HAP-1 (cell line): ENCODE measurements around the gene LCN12.

Source experiments
- DNase-seq, 2 experiments: peaks; one replicate each; pipeline ENCODE4 v3.0.0-alpha.2; 2016 to 2020; ENCODE audit warnings: low spot score in 2 of 2
- H3K27me3 ChIP-seq: fragments of 250-450 bp; sonication (Bioruptor Pico); 2 replicates; pipeline ENCODE4 v1.5.1; 2020; ENCODE audit warnings: low read depth, mild to moderate bottlenecking, moderate library complexity
- H3K36me3 ChIP-seq: fragments of 250-450 bp; sonication (Bioruptor Pico); replicated peaks from 2 replicates; pipeline ENCODE4 v1.5.1; 2020; ENCODE audit warnings: mild to moderate bottlenecking
- H3K4me1 ChIP-seq: fragments of 250-450 bp; sonication (Bioruptor Pico); 2 replicates; pipeline ENCODE4 v1.5.1; 2020; ENCODE audit warnings: mild to moderate bottlenecking
- H3K4me3 ChIP-seq: fragments of 250-450 bp; sonication (Bioruptor Pico); 2 replicates; pipeline ENCODE4 v1.5.1; 2020; ENCODE audit warnings: mild to moderate bottlenecking, moderate library complexity
- H3K9me3 ChIP-seq: fragments of 250-450 bp; sonication (Bioruptor Pico); 2 replicates; pipeline ENCODE4 v1.5.1; 2020; ENCODE audit warnings: mild to moderate bottlenecking, moderate library complexity
- in situ Hi-C: fragments of 300-500 bp; cut with MboI; formaldehyde crosslinking; loops from 3 replicates; pipeline ENCODE4 v1.14.3; 2020; ENCODE audit warnings: low sequenced_read_pairs, inconsistent platforms, mixed read lengths

The LCN12 gene

DNA sequence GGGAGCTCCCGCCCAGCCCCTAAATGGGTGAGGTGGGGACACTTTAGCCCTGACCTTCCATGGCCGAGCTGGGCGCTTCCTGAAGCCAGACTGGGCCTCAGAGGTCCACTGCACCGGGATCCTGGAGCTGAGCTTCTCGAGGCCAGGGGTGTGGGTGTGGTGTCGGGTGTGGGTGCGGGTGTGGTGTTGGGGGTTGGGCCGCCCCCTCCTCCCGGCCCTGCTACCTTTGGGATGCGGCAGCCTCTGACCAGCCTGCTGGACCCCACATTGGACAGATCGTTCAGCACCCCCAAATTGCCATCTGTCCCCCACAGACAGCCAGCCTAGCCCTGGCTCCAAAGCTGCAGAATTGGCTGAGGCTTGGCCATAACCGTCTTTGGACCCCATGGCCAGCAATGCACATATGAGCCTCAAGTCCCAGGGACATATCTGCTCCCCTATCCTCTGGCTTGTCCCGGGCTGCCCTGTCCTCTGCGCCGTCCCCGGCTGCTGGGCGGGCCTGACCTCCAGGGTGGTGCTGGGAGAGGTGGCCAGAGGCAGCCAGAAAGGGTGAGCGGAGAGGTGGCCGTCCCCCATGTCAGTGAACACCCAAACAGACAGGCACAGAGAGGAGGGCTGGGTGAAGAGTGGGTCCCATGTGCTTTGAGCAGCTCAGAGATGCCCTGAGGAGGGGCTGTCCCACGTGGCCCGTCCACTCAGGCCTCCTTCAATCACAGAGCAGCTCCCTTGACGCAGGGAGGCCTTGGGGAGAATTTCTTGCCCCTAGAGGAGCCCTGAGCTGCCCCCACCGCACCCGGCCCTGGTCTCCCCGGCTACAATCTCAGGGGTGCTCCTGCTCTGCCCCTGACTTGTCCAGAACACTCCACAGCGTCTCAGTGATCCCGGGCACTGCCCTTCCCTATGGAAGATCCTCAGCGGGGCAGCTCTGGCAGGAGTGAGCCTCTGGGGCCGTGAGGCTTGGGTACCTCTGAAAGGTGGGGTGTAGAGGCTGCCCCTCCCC lies 21.8 kb downstream of the LCN12 start:
- no peak for DNase-seq
- no peaks in the 10 kb centered on the region for H3K4me1 ChIP-seq
- no peaks in the 10 kb centered on the region; the same call in 1 of the 2 replicates for H3K27me3 ChIP-seq
- H3K4me3 ChIP-seq: no peak overlapping the region
- H3K36me3 ChIP-seq: no peaks in the 10 kb centered on the region
- in situ Hi-C loops: no loop called here
- no peaks in the 10 kb centered on the region for H3K9me3 ChIP-seq

DNA sequence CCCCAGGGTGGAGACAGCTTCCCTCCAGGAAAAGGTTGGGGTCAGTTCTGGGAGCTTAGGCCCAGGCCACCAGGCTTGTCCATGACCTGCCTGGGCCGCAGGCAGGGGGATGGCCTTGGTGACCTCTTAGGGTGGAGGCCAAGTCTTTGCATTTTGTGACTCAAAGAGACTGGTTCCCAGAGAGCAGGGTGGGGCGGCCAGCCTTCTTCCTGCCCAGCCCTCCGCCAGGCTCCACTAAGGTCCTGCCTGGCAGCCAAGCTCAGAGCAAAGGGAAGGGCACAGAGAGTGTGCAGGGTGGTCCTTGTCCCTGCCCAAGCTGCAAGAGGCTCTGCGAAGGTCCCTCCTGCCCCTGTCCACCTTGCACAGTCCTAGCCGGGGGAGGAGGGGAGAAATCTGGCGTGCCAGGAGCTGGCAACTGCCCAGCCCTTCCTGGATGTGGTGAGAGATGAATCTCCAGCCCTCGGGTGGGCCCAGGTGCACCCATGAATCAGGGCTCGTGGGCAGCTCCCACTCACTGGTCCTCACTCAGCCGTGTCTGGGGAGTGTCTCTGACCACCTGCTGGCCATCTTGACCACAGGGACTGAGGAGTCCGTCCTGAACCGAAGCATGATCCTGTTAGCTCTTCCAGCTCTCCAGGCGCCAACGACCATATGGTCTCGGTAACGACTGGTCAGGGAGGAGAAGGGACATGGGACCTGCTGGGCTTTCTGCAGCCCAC lies 22.9 kb downstream of the LCN12 start:
- Histone ChIP-seq H3K36me3 (no peaks in the 10 kb centered on the region), H3K4me1 (no peaks in the 10 kb centered on the region), H3K4me3 (no peak overlapping the region), H3K27me3 (no peaks in the 10 kb centered on the region; the same call in 1 of the 2 replicates), H3K9me3 (no peaks in the 10 kb centered on the region)
- in situ Hi-C loops: no loop called here
- no peak for DNase-seq

DNA sequence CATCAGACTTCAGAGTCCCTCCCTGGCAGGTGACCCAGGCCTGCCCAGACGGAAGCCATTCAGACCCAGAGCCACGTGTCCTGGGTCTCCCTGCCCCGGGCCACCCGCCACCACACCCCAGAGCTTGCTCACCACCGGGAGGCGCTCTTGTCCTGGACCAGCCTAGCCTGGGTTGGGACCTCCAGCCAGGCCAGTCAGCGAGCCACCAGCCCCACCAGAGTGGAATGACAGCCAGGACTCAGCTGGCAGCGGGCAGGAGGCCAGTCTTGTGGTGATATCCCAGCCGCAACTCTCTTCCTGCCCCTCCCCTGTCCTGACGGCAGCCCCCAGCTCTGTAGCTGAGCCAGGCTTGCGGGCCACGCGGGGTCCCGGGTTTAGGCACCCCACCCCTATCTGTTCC lies 23.6 kb downstream of the LCN12 start:
- Histone ChIP-seq H3K4me1 (no peaks in the 10 kb centered on the region), H3K4me3 (no peak overlapping the region), H3K36me3 (no peaks in the 10 kb centered on the region), H3K9me3 (no peaks in the 10 kb centered on the region), H3K27me3 (no peaks in the 10 kb centered on the region; the same call in 1 of the 2 replicates)
- in situ Hi-C loops: no loop called here
- DNase-seq: peak in 1 of 2 experiments; percentile 68

DNA sequence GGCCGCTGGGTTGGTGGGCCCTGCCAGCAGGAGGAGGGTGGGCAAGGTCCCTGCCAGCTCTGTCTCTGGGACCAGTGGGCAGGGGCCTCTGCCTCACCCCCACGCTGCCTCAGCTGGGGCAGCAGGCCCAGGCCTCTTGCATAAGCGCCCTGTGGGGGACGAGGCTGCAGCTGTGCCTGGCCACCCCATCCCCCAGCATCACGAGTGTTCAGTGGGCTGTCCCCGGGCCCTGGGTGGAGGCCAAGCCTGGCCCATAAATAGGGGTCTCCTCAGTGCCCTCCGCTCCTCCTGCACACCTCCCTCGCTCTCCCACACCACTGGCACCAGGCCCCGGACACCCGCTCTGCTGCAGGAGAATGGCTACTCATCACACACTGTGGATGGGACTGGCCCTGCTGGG lies 25.1 kb downstream of the LCN12 start, which contains the start of gene PTGDS:
Gene PTGDS, plus strand, starts transcription at position 282 of the 400 bp plus-strand sequence. Its CDS starts 75 bp downstream, at position 357.
- no peak for DNase-seq
- in situ Hi-C loops: no loop called here
- no peaks in the 10 kb centered on the region for H3K9me3 ChIP-seq
- H3K4me1 ChIP-seq: no peaks in the 10 kb centered on the region
- H3K27me3 ChIP-seq: no peaks in the 10 kb centered on the region; the same call in 1 of the 2 replicates
- H3K36me3 ChIP-seq: no peaks in the 10 kb centered on the region
- no peak within 1 kb of the TSS for H3K4me3 ChIP-seq

DNA sequence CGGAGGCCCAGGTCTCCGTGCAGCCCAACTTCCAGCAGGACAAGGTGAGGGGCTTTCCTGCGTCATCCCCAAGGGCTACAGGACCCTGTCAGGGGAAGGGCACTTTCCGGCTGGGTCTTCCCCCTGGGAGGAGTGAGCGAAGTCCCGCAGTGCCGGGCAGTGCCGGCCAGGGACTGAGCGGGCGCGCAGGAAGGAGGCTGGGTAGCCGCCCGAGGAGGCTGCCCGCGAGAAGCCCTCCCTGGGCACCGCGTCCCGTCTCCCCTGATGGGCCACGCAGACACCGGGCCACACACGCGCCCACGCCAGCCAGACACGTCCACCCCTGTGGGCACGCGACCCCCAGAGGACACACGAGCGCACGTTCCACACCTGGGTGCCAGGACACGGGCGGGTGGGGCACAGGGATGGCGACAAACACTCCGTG lies 25.6 kb downstream of the LCN12 start:
- no peaks in the 10 kb centered on the region for H3K36me3 ChIP-seq
- H3K4me3 ChIP-seq: no peak overlapping the region
- no peaks in the 10 kb centered on the region for H3K4me1 ChIP-seq
- no peak for DNase-seq
- no peaks in the 10 kb centered on the region; the same call in 1 of the 2 replicates for H3K27me3 ChIP-seq
- no peaks in the 10 kb centered on the region for H3K9me3 ChIP-seq
- in situ Hi-C loops: no loop called here

DNA sequence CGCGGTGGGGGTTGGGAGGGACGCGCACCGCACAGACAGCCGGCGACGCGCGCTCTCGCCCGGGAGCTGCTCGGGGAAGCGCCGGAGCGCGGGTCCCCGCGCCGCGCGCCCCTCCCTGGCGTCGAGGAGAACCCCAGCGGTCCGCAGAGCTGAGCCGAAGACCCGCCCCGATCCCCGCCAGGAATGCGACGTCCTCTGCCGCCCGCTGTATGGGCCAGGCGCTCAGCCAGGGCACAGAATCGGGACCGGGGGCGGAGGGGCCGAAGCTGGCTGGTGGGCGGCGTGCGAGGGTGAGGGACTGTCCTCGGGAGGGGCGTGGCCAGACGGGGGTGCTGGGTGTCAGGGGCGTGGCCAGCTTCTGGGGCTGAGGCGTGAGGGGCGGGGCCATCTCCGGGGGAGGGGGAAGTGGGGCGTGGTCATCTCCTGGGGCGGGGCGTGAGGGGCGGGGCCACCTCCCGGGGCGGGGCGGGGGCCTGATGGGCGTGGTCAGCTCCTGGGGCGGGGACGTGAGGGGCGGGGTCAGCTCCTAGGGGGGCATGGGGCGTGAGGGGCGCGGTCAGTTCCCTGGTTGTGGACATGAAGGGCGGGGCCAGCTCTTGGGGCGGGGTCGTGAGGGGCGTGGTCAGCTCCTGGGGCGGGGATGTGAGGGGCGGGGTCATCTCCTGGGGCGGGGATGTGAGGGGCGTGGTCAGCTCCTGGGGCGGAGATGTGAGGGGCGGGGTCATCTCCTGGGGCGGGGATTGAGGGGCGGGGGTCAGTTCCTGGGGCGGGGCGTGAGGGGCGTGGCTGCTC lies 26.2 kb downstream of the LCN12 start:
- in situ Hi-C loops: no loop called here
- DNase-seq: peak in 1 of 2 experiments; percentile 84
- Histone ChIP-seq H3K4me1 (no peaks in the 10 kb centered on the region), H3K27me3 (no peaks in the 10 kb centered on the region; the same call in 1 of the 2 replicates), H3K36me3 (no peaks in the 10 kb centered on the region), H3K9me3 (no peaks in the 10 kb centered on the region), H3K4me3 (no peak overlapping the region)

DNA sequence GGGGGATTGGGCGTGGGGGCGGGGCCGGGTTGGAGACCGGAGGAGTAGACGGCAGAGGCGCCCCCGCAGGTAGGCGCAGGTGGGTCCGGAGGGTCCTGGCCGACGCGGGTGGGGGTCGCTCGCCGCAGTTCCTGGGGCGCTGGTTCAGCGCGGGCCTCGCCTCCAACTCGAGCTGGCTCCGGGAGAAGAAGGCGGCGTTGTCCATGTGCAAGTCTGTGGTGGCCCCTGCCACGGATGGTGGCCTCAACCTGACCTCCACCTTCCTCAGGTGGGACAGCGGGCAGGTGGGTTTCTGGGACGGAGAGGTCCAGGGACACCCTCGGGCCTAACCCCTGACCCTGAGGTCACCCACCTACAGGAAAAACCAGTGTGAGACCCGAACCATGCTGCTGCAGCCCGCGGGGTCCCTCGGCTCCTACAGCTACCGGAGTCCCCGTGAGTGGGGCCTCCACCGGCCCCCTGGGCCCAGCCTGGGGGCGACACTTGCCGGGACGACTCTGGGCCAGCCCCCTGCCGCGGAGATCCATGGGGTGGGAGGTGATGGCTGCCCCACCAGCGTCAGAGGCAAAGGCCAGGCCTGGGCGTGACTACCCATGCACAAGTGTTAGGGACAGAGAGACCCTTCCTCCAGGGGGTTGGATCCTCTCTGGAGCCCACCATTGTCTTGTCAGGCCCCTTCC lies 26.9 kb downstream of the LCN12 start:
- H3K4me3 ChIP-seq: no peak overlapping the region
- H3K27me3 ChIP-seq: no peaks in the 10 kb centered on the region; the same call in 1 of the 2 replicates
- no peaks in the 10 kb centered on the region for H3K36me3 ChIP-seq
- no peak for DNase-seq
- in situ Hi-C loops: no loop called here
- H3K9me3 ChIP-seq: no peaks in the 10 kb centered on the region
- H3K4me1 ChIP-seq: no peaks in the 10 kb centered on the region

DNA sequence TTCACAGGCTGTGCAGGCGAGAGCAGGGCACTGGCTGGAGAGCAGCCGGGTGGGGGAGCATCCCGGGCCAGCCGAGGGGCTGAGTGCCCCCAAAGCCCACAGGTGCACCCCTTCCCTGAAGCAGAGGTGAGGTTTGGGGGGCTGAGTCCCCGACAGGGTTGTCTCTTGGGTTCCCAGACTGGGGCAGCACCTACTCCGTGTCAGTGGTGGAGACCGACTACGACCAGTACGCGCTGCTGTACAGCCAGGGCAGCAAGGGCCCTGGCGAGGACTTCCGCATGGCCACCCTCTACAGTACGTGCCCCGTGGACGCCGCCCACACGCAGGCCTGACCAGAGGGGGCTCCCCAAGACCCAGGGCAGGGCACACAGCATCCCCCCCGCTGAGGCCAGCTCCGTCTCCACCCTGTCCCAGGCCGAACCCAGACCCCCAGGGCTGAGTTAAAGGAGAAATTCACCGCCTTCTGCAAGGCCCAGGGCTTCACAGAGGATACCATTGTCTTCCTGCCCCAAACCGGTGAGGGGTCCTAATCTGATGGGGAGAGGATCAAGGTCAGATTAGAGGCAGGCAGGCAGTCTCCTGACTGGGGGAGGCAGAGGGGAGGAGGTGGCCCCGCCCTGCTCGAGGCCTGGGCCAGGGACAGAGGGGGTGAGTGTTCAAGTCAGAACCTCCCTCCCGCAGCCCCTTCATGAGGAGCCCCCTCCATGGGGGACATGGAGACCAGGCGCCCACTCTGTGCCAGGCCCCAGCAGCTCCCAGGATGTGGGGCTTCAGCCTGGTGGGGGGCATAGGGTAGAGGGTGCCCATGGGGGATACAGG lies 27.9 kb downstream of the LCN12 start:
- no peaks in the 10 kb centered on the region for H3K36me3 ChIP-seq
- DNase-seq: no peak
- no peaks in the 10 kb centered on the region; the same call in 1 of the 2 replicates for H3K27me3 ChIP-seq
- no peak overlapping the region for H3K4me3 ChIP-seq
- no peaks in the 10 kb centered on the region for H3K4me1 ChIP-seq
- no peaks in the 10 kb centered on the region for H3K9me3 ChIP-seq
- in situ Hi-C loops: no loop called here

DNA sequence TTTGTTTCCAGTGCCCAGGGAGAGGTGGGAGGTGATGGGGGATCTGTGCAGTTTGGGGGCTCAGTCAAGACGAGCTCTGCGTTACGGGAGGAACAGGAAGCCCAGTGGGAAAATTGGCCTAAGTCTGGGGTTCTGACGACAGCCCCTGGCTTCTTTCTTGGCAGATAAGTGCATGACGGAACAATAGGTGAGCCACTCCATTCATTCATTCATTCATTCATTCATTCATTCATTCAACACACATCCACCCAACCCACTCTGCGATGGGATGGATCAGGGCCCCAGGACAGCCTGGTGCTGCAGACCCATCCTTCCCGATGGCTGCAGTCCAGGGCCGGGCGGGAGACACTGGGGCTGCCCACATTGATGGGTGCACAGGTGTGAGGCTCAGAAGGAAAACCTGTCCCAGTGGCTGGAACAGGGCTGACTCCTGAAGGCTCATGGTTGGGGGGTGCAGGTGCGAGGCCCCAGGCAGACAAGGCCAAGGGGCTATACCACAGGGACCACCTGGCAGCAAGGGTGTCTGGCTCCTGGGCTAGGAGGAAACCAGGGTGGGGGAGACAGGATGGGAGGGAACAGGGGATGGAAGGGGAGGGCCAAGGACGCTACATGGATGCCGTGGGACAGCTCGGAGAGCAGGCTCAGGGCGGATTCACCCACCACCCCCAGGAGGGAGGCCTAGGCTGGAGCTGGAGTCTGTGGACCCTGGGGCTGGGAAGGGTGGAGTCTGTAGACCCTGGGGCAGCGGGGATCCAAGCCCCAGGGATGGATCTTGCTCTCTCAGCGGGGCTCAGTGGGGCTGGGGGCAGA lies 28.8 kb downstream of the LCN12 start:
- Histone ChIP-seq H3K27me3 (no peaks in the 10 kb centered on the region; the same call in 1 of the 2 replicates), H3K4me3 (no peak overlapping the region), H3K36me3 (no peaks in the 10 kb centered on the region), H3K4me1 (no peaks in the 10 kb centered on the region), H3K9me3 (no peaks in the 10 kb centered on the region)
- DNase-seq: no peak
- in situ Hi-C loops: no loop called here

DNA sequence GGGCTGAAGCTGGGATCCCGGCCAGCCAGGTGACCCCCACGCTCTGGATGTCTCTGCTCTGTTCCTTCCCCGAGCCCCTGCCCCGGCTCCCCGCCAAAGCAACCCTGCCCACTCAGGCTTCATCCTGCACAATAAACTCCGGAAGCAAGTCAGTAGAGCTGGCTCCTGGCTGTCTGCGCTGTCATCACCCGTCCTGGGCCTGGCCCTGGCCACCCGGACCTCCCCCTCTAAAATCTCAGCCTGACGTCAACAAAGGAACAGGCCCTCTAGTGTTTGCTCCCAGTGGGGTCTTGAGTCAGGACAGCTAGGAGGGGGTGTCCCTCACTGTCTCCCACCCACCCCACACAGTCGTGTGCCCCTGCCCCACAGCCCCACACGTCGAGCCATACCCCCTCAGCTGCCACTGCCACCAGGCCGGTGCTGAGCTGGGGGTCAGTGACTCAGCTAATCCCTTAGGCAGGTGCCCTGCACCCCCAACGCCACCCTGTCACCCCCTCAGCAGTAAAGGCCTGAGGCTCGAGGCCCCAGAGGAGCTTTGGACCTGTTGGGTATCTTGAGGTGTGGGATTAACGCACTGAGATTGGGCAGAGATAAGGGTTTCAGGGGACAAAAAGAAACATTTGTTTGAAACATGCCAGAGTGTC lies 29.6 kb downstream of the LCN12 start:
- DNase-seq: no peak

DNA sequence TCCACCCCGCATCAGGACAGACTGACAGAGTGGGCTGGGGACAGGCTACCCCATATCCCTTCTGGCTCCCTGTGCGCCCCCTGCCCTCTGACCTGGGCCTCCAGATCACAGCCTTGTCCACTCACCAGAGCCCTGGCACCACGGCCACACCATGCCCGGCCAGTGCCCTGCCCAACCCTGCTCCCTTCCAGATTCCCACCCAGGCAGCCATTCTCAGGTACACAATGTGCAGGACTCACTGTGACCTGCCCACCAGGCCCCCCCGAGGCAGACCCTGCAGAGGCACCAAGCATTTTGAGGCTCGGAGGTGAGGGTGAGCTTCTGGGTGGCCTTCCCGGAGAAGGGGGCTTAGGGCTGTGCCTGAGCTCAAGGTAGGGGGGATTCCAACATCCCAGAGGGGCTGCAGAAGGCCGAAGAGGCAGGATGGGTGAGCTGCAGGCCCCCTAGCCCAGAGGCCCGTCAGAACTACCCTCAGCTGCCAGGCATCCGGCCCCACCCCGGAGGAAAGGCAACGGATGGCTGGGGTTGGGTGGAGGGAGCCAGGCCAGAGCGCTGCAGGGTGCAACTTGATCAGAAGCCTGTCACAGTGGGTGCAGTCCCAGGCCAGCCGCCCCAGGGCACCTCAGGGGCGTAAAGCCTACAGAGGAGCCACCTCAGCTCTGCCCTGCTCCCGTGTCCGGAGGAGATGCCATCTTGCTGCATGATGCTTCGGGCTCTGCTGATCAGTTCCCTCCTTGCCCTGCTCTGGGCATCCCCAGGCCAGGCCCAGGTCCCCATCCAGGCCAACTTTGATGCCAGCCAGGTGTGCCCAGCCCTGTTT lies 30.4 kb downstream of the LCN12 start, which contains the start of gene LCNL1:
Gene LCNL1, plus strand, starts transcription at position 762 of the 820 bp plus-strand sequence. CDS start 594 bp downstream, outside the sequence.
- in situ Hi-C loops: no loop called here
- Histone ChIP-seq H3K36me3 (no peaks in the 10 kb centered on the region), H3K4me3 (no peak within 1 kb of the TSS), H3K27me3 (no peaks in the 10 kb centered on the region; the same call in 1 of the 2 replicates), H3K9me3 (no peaks in the 10 kb centered on the region), H3K4me1 (no peaks in the 10 kb centered on the region)
- DNase-seq: no peak

More for the DNA sequence above, 29.6 kb downstream of the LCN12 start:
- in situ Hi-C loops: no loop called here
- Histone ChIP-seq H3K4me1 (no peaks in the 10 kb centered on the region), H3K4me3 (no peak overlapping the region), H3K36me3 (no peaks in the 10 kb centered on the region), H3K27me3 (no peaks in the 10 kb centered on the region; the same call in 1 of the 2 replicates), H3K9me3 (no peaks in the 10 kb centered on the region)
